ENCODE results near the gene RBP2.
"Not testable (repeated sequence)": the region's sequence is repeated elsewhere in the genome, so short reads cannot be mapped to it uniquely, and the experiment has no call there.

The RBP2 gene

DNA sequence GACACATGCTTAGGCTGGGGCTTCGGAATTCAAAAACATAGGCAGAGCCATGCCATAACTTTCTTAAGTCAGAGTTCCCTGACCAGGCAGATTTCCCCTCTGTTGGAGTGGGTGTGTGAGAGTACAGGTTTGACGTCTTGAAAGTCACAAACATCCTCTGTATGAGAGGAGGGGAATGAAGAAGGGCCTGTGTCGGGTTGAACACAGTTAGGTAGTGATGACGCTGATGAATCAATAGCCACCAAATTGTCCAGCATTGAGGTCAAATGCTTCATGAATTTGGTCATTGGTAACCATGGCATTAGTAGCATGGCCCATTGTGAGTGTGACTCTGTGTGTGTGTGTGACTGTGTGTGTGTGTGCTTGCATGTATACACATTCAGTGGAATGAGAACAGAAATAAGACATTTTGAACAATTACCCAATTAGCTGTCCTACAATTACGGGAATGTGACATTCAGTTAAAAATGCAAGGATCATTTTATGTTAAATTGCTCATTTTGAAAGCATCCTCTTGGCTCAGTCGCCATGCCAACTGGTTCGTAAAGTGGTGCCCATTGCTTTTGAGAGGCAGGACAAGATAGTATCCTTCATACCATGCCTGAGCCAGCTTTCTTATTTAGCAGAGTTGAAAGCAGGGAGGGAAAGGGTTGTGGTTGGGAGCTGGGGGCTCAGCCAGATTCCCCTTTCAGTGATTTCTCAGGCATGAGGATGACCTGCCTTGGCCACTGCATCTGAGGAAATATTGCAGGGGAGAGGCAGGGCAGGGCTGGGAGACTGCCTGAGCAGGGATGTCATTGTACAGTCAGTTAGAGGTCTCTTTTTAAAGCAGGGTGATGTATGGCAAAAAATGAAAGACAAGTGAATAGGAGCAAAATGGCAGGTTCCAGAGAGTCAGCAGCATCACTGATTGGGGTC, 35.4 kb downstream of the RBP2 start:
- DNase-seq = no peak

DNA sequence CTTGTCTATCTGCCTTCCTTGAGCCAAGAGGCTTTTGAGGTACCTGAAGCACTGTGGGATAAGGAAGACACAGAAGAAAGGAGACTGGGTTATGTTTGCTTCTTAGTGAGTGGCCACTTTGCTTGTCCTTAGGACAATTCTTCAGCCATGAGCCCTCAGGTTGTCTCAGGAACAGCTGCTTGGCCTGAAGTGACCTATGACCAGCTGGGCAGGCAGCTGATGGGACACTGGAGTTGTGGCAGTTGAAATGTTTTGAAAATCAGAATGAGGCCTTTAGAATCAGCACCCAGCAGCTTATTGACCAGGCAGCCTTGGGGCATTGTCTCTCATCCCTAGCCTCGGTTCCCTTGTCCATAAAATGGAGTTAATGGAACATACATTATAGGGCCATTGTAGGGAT, 37.0 kb downstream of the RBP2 start:
- no peak for DNase-seq

DNA sequence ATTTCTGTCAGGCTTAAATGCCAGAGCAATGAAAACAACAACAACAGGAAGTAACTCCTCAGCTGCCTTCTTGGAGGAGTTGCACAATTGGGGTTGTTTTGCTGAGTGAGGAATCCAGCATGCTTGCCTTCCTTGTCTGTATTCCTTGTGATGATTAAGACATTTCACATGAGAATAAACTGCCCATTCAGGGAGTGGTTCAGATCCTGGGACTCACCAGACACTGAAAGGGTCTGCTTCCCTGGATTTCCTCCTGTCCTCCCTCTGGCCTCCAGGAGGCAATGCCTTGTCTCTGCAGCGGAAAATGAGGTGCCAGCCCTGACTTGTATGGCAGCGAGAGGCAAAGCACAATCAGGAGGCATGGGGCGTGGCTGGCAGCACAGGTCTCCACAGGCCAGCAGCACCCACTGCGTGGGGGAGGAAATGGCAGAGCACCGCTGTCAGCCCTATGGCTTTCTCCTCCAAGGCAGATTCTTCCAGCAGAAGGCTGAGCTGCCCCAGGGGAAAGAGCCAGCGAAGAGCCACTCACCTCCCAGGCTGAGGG, 41.5 kb downstream of the RBP2 start:
- no peak for DNase-seq

DNA sequence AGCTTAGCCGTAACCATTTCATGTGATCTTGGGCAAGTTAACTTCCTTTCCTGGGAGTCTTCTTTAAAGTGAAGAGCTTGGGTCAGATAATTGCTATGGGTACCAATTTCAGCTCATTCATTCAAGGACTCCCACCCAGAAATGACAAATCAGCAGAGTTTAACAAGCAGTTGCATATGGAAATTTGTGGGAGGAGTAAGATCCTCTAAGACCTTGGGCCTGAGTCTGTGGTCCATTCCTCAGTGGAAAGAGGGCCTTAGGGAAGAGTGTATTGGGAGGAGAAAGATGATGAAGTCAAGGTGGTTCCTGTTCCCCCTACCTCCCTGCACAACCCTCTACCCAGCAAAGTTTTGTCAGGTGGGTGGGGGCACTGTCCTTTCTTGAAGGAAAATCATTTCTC, 42.1 kb downstream of the RBP2 start:
- DNase-seq = no peak

DNA sequence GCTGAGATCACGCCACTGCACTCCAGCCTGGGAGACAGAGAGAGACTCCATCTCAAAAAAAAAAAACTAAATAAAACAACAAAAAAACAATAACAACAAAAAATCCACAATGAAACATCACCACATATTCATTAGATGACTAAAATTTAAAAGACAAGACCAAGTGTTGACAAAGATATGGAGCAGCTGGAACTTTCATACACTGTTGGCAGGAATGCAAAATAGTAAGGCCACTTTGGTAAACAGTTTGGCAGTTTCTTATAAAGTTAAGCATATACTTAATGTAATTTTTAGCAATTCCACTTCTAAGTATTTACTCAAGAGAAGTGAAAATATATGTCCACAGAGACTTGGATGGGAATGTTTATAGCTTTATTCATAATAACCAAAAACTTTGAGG, 43.2 kb downstream of the RBP2 start:
- no peak for DNase-seq

DNA sequence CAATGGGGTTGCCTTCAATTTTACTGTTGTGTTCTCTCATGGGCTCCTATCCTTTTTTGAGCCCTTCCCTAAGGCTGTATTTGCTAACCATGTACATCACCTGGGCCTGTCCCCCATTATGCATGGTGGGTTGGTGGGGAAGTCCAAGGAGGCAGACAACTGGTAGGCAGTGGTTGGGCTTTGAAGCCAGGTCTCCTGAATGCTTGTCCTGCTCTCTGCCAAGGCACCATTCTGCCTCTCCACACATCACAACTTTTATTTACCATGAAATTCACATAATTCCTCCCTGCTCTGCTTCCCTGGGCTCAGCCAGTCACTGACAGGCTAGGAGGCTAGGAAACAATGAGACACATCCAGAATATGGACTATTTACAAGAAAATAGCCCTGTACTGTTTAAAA, 45.8 kb downstream of the RBP2 start:
- no peak for DNase-seq

DNA sequence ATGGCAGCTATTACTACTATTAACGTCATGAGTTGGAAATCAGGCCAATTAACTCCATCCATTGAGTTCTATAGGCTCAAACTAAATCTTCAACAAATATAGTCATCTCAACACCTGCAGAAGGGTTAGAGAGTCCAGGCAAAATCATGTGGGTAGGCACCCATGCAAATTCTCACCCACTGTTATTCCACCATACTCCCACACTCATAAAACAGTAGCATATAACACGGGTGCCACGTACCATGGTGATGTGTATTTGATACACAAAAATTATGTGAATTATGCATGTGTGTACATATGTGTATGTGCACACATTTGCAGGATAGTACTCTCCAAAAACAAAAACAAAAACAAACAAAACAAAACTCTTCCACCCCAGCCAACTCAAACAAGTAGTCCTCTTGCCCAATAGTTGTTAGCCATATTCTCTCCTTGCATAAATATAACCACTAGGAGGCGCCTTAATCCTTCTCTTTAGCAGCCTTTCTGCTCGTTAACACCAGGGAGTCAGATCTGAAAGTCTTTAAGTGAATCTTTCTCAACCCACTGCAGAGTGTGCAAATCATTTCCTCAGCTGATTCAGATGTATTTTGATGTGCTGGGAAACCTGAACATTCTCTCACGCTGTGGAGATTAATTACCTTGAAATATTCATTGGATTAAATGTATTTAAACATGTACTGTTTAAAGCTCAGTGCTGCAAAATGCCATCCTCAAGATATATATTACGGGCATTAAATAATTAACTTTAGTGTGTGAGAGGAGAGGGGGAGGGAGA, 48.8 kb downstream of the RBP2 start:
- no peak for DNase-seq

DNA sequence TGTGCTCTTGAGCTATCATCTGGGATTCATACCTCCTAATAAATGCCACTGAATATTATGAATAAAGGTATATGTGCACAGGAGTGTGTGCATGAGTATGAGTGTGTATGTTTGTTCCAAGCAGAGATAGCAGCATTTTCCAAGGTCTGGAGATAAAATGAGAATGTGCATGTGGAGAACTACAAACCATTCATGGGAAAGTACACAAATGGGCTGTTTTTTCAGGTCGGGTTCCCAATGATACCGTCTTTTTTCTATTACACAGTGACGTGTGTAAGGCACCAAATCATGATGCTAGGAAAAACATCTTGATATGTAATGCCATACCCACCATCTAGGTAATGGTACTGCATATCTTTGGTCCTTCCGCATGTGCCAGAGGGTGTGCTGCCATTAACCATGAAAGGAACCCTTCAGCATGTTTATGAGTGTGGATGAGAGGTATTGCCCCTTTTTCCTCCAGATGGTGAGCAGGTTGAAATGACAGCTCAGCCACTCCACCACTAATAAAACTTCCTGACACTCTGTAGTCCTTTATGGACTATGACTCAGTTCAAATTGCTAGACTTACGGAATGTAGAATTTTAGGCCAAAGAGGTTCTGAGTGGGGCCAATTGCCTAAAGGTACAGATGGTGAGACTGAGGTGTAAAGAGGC, 50.4 kb downstream of the RBP2 start:
- no peak for DNase-seq

DNA sequence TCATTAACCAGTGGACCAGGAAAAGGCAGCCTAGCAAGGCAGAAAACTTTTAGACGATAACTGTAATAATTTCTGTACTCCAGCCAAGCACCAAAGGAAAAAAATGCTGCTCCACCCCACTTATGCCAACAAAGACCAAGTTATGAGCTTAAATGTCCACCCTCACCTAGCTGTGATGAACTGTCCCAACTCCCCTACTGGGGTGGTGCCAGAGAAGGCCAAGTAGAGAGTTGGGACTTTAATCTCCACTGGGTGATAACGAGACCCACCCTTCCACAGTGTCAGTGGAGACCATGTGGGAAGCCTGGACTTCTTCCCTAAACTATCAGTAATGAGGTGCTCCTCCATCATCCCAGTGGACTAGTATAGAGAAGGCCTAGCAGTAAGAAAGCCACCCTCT, 53.1 kb downstream of the RBP2 start:
- no peak for DNase-seq

DNA sequence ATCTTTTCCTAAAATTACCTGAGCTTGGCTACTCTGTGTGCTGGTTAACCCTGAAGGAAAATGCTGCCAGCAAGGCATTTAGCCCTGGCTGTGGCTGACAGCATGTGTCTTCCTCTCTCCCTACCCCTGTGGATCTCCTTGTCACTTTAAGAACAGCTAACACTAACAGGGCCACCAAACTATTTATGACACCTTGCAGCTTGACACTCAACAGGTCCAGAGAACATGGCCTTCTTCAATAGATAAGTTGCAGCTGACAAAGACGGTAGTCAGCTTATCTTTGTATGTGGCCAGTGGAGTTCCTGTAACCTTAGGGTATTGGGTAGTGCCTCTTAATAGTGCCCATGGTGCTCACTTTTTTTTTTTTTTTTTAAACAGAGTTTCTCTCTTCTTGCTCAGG, 54.9 kb downstream of the RBP2 start:
- DNase-seq = no peak

DNA sequence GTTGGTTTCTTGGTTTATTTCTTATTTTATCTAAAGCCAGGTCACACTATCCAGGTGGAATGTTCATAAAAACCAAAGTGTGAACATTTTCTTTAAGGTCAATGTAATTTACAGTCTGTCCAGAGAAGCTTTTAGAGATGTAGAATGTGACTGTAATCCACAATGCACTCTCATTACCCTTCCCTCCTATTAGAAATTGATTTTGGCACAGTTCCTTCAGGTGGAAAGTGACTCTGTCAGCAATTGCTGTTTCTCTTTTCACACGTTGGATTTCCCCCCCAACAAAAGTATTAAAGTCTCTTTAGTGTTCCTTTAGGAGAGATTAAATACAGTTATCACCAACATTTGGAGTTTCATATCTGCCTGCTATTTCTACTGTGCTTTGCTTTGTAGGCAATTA, 55.3 kb downstream of the RBP2 start:
- no peak for DNase-seq

DNA sequence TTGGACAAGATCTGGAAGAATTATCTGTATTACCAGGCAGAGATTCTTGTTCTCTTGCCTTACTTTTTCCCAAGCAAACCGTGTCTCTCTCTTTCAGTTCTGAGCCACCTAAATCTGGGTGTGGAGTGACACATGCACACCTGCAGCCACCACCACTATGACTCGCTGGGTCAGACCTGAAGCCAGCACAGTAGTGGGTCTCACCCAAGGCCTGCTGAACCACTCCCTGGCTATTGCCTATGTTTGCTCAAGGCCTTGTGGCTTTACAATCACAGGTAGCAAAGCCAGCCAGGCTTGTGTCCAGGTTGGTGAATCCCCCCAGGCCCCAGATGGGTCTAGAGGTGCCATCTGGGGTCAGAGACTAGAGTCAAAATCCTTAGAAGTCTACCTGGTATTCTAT, 58.2 kb downstream of the RBP2 start:
- DNase-seq = no peak

DNA sequence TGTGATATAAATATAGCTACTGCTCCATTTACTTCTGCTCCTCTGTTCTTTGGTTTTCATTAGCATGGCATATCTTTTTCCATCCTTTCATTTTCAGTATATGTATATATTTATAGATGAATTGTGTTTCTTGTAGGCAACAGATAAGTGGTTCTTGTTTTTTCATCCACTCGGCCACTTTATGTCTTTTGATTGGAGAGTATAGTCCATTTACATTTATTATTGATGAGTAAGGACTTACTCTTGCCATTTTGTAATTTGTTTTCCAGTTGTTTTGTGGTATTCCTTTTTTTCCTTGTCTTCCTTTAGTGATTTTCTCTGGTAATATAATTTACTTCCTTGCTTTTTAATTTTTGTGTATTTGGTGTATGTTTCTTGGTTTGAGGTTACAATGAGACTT, 60.0 kb downstream of the RBP2 start:
- no peak for DNase-seq

DNA sequence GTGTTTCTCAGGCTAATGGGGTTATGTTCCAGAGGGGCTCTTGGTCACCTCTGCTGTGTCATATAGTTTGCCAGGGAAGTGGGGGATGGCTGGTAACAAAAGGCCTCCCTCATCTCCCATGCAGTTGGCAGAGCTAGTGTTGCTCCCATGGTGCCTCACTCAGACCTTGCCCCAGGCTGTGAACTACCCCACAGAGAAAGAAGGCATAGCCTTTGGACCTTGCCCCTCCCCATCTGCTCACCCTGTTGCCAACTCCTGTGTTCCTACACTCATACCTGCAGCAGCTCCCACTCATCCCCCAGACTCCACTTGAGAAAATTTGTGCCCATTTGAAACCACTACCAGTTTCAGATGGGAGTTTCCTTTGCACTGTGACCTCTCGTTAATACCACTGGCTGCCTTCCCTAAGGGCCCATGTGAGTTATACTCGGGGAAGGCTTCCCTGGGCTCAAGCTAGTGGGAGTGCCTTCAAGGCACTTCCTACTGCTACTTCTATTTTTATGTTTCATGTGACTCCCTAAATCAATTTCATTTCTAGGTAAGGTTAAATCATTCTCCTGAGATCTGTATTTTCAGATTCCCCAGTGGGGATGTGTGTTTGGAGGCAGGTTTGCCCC, 61.6 kb downstream of the RBP2 start:
- no peak for DNase-seq

DNA sequence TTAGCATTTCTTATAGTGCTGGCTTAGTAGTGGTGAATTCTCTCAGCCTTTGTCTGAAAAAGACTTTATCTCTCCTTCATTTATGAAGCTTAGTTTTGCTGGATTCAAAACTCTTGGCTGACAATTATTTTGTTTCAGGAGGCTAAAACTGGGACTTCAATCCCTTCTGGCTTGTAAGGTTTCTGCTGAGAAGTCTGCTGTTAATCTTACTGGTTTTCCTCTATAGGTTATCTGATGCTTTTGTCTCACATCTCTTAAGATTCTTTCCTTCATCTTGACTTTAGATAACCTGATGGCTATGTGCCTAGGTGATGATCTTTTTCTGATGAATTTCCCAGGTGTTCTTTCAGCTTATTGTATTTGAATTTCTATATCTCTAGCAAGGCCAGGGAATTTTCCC, 63.4 kb downstream of the RBP2 start:
- DNase-seq = not testable (repeated sequence)

Measured in CD4-positive, alpha-beta T cell treated with Interleukin-17A for 4 hours (primary cell).